Trophoblast cell (in vitro differentiated cells and primary cell): Measurements from ENCODE around the gene ADGRL1.

Experiments used
- DNase-seq, 2 donors: peaks; one replicate each; pipeline ENCODE4 v3.0.0-alpha.2; 2016
- H2AFZ ChIP-seq: 2 replicates; pipeline ENCODE4 v1.6.1; 2013; ENCODE audit warnings: low read length, moderate library complexity, mild to moderate bottlenecking; ENCODE audit not compliant: insufficient read depth, poor library complexity
- H2AK5ac ChIP-seq: 2 replicates; pipeline ENCODE4 v1.6.1; 2013; ENCODE audit warnings: mild to moderate bottlenecking, low read length
- H2BK120ac ChIP-seq: 2 replicates; pipeline ENCODE4 v1.6.1; 2013; ENCODE audit warnings: low read length, mild to moderate bottlenecking, moderate library complexity; ENCODE audit not compliant: insufficient read depth, poor library complexity
- H2BK12ac ChIP-seq: 2 replicates; pipeline ENCODE4 v1.6.1; 2013; ENCODE audit warnings: mild to moderate bottlenecking, low read length, moderate library complexity
- H2BK5ac ChIP-seq: 2 replicates; pipeline ENCODE4 v1.6.1; 2013; ENCODE audit warnings: low read length, low read depth, moderate library complexity, mild to moderate bottlenecking; ENCODE audit not compliant: poor library complexity
- H3K14ac ChIP-seq: 2 replicates; pipeline ENCODE4 v1.6.1; 2013; ENCODE audit warnings: mild to moderate bottlenecking, low read length
- H3K18ac ChIP-seq: 2 replicates; pipeline ENCODE4 v1.6.1; 2013; ENCODE audit warnings: mild to moderate bottlenecking, low read length
- H3K23ac ChIP-seq: 2 replicates; pipeline ENCODE4 v1.6.1; 2013; ENCODE audit warnings: low read length
- H3K27ac ChIP-seq: 2 replicates; pipeline ENCODE4 v1.5.1; 2013; ENCODE audit warnings: low read depth, mild to moderate bottlenecking, inconsistent platforms, low read length, moderate library complexity
- H3K27me3 ChIP-seq: 2 replicates; pipeline ENCODE4 v1.6.1; 2013; ENCODE audit warnings: inconsistent platforms, mild to moderate bottlenecking, low read length, moderate library complexity; ENCODE audit not compliant: insufficient read depth
- H3K36me3 ChIP-seq, 2 experiments: 1 replicate in 1 of 2; 2 replicates in 1 of 2; pipeline ENCODE4 v1.6.1; 2013; ENCODE audit warnings: low read length in 2 of 2, mild to moderate bottlenecking in 2 of 2, moderate library complexity in 1 of 2; ENCODE audit not compliant: insufficient read depth in 2 of 2, control insufficient read depth in 1 of 2
- H3K4ac ChIP-seq: 2 replicates; pipeline ENCODE4 v1.6.1; 2013; ENCODE audit warnings: low read depth, mild to moderate bottlenecking, low read length, moderate library complexity
- H3K4me1 ChIP-seq, 2 experiments: 1 replicate in 1 of 2; 2 replicates in 1 of 2; pipeline ENCODE4 v1.6.1; 2013; ENCODE audit warnings: low read length in 2 of 2, mild to moderate bottlenecking in 2 of 2, moderate library complexity in 1 of 2; ENCODE audit not compliant: insufficient read depth in 2 of 2, control insufficient read depth in 1 of 2
- H3K4me2 ChIP-seq: 2 replicates; pipeline ENCODE4 v1.6.1; 2013; ENCODE audit warnings: inconsistent platforms, mild to moderate bottlenecking, low read length, moderate library complexity
- H3K4me3 ChIP-seq: 2 replicates; pipeline ENCODE4 v1.5.1; 2013; ENCODE audit warnings: mild to moderate bottlenecking, low read depth, low read length, inconsistent platforms
- H3K79me1 ChIP-seq: one replicate; pipeline ENCODE4 v1.6.1; 2013; ENCODE audit warnings: low read length
- H3K79me2 ChIP-seq: 2 replicates; pipeline ENCODE4 v1.6.1; 2013; ENCODE audit warnings: low read length, mild to moderate bottlenecking; ENCODE audit not compliant: control insufficient read depth, insufficient read depth, poor library complexity
- H3K9ac ChIP-seq: 2 replicates; pipeline ENCODE4 v1.6.1; 2013; ENCODE audit warnings: mild to moderate bottlenecking, low read length
- H3K9me3 ChIP-seq: 2 replicates; pipeline ENCODE4 v1.6.1; 2013; ENCODE audit warnings: low read depth, mild to moderate bottlenecking, control low read depth, inconsistent platforms, low read length; ENCODE audit not compliant: insufficient read depth
- H4K12ac ChIP-seq: 2 replicates; pipeline ENCODE4 v1.6.1; 2013; ENCODE audit warnings: low read depth, mild to moderate bottlenecking, low read length, moderate library complexity
- H4K8ac ChIP-seq: 2 replicates; pipeline ENCODE4 v1.6.1; 2013; ENCODE audit warnings: low read depth, mild to moderate bottlenecking, low read length, moderate library complexity
- H4K91ac ChIP-seq: one replicate; pipeline ENCODE4 v1.6.1; 2013; ENCODE audit warnings: low read depth, mild to moderate bottlenecking, low read length, moderate library complexity
- WGBS: extraction: QIAGEN DNeasy Blood & Tissue Kit; methylation state at CpG from one replicate; pipeline ENCODE4 v1.1.7; 2013; ENCODE audit warnings: missing lambda C conversion rate; ENCODE audit not compliant: insufficient read length, insufficient coverage; ENCODE audit errors: extremely low coverage; 5-methylcytosine and 5-hydroxymethylcytosine counted together

ADGRL1 gene

GRCh38 chr19:14168993-14169392 is 37.0 kb downstream of the ADGRL1 start:
- Histone ChIP-seq H3K9me3 (no peaks in the 10 kb centered on the region), H3K4me3 (no peak overlapping the region), H2AK5ac (no peak overlapping the region), H3K23ac (no peak overlapping the region), H4K12ac (no peak overlapping the region), H3K79me2 (no peaks in the 10 kb centered on the region), H3K4me1 (no peaks in the 10 kb centered on the region), H3K4ac (no peak overlapping the region), H3K27ac (no peak overlapping the region), H2AFZ (no peak overlapping the region), H3K36me3 (peaks cover 4 to 9% of the 10 kb centered on the region in 2 experiments), H3K9ac (no peak overlapping the region), H2BK5ac (no peak overlapping the region), H4K91ac (no peak overlapping the region), H2BK12ac (no peak overlapping the region), H3K14ac (no peak overlapping the region), H4K8ac (no peak overlapping the region), H3K18ac (no peak overlapping the region), H3K79me1 (no peaks in the 10 kb centered on the region), H2BK120ac (no peak overlapping the region), H3K4me2 (no peak overlapping the region), H3K27me3 (no peaks in the 10 kb centered on the region)
- no peak for DNase-seq
- no CpG with 5 or more reads among the region's 12 CpGs for WGBS

GRCh38 chr19:14168259-14168972 is 37.6 kb downstream of the ADGRL1 start:
- WGBS, result no CpG with 5 or more reads among the region's 19 CpGs
- H3K4me1 ChIP-seq, result no peaks in the 10 kb centered on the region

DNA sequence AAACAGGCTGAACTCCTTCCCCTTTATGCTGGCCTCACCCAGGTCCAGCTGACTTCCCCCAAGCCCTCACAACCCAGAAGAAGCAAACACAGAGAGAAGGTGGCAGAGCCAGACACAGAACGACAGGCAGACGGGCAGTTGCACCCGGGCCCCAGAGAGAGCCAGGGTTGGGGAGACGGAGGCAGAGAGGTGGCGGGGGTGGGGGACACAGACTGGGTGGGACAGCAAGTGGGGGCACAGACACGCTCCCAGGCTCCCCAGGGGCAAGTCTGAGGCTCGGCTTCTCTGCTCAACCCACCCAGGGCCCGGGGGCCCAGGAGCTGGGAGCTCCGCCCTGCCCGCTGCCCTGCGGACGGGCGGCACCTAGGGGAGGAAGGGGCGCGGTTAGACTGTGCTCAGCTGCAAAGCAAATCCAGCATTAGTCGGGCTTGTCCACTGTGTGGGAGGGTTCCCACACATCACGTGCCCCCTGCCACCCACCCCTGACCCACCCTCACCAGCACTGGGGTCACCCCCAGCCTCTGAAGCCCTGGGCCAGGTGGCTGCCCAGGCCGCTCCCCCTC is 38.3 kb downstream of the ADGRL1 start:
- Histone ChIP-seq H3K79me2 (no peaks in the 10 kb centered on the region), H3K4me2 (no peak overlapping the region), H3K18ac (no peak overlapping the region), H3K23ac (no peak overlapping the region), H4K91ac (no peak overlapping the region), H3K36me3 (peaks cover 7 to 13% of the 10 kb centered on the region in 2 experiments), H3K4me3 (no peak overlapping the region), H3K27me3 (no peaks in the 10 kb centered on the region), H3K27ac (no peak overlapping the region), H2BK120ac (no peak overlapping the region), H4K12ac (no peak overlapping the region), H3K79me1 (no peaks in the 10 kb centered on the region), H3K14ac (no peak overlapping the region), H2AFZ (no peak overlapping the region), H3K4me1 (no peaks in the 10 kb centered on the region), H3K9ac (no peak overlapping the region), H4K8ac (no peak overlapping the region), H2BK5ac (no peak overlapping the region), H3K9me3 (peaks cover under 1% of the 10 kb centered on the region), H2AK5ac (no peak overlapping the region), H3K4ac (no peak overlapping the region), H2BK12ac (no peak overlapping the region)
- DNase-seq, result no peak
- no CpG with 5 or more reads among the region's 18 CpGs for WGBS

More at GRCh38 chr19:14168259-14168972, 37.6 kb downstream of the ADGRL1 start:
- H2BK12ac ChIP-seq, result no peak overlapping the region
- H3K4me2 ChIP-seq, result no peak overlapping the region
- H3K9me3 ChIP-seq, result no peaks in the 10 kb centered on the region
- no peak overlapping the region for H3K4ac ChIP-seq
- DNase-seq, result no peak
- H3K9ac ChIP-seq, result no peak overlapping the region
- H4K8ac ChIP-seq, result no peak overlapping the region
- no peak overlapping the region for H3K27ac ChIP-seq
- no peak overlapping the region for H2AK5ac ChIP-seq
- H3K79me1 ChIP-seq, result no peaks in the 10 kb centered on the region
- no peak overlapping the region for H3K14ac ChIP-seq
- no peak overlapping the region for H3K18ac ChIP-seq
- H3K23ac ChIP-seq, result no peak overlapping the region
- no peak overlapping the region for H4K91ac ChIP-seq
- H3K4me3 ChIP-seq, result no peak overlapping the region
- H2AFZ ChIP-seq, result no peak overlapping the region
- no peaks in the 10 kb centered on the region for H3K79me2 ChIP-seq
- no peak overlapping the region for H4K12ac ChIP-seq
- no peak overlapping the region for H2BK5ac ChIP-seq
- no peaks in the 10 kb centered on the region for H3K27me3 ChIP-seq
- no peak overlapping the region for H2BK120ac ChIP-seq
- H3K36me3 ChIP-seq, result peaks cover 4 to 9% of the 10 kb centered on the region in 2 experiments

- DNase-seq, result no peak
- no CpG with 5 or more reads among the region's 12 CpGs for WGBS
- H3K36me3 ChIP-seq, result peaks cover 7 to 14% of the 10 kb centered on the region in 2 experiments
- H3K23ac ChIP-seq, result no peak overlapping the region
- H2AK5ac ChIP-seq, result no peak overlapping the region
- no peak overlapping the region for H3K9ac ChIP-seq
- no peak overlapping the region for H3K27ac ChIP-seq
- H4K91ac ChIP-seq, result no peak overlapping the region
- no peak overlapping the region for H2AFZ ChIP-seq
- H3K9me3 ChIP-seq, result peaks cover 3% of the 10 kb centered on the region
- H3K4me3 ChIP-seq, result no peak overlapping the region
- no peak overlapping the region for H3K18ac ChIP-seq
- no peaks in the 10 kb centered on the region for H3K4me1 ChIP-seq
- H2BK12ac ChIP-seq, result no peak overlapping the region
- H3K27me3 ChIP-seq, result no peaks in the 10 kb centered on the region
- no peak overlapping the region for H4K12ac ChIP-seq
- no peak overlapping the region for H3K4me2 ChIP-seq
- no peaks in the 10 kb centered on the region for H3K79me2 ChIP-seq
- no peak overlapping the region for H4K8ac ChIP-seq
- H3K79me1 ChIP-seq, result no peaks in the 10 kb centered on the region
- H2BK5ac ChIP-seq, result no peak overlapping the region
- no peak overlapping the region for H2BK120ac ChIP-seq
- no peak overlapping the region for H3K14ac ChIP-seq
- no peak overlapping the region for H3K4ac ChIP-seq
Observed at GRCh38 chr19:14166999-14167575, 38.9 kb downstream of the ADGRL1 start.
